Measurements from ENCODE around the gene FMNL3. TPM values are rescaled to one million over a fixed set of nuclear protein-coding genes. Genes with fewer than 3 reads are reported as not detected.

Gene FMNL3
- total and polyA plus RNA-seq, 2 of the 13 experiments (the other 11 are each of a cell fraction or from before 2014, with no cell fraction given), result 0.44 to 1.1 TPM

- FAIRE-seq (no peak), ATAC-seq (no peak), DNase-seq (ENCODE audit: low spot score) (no peak)
- POLR2A ChIA-PET, result no interaction called here
- 73% methylated on average over 2 of the region's 2 CpGs for WGBS (ENCODE audit: low lambda C conversion rate)
- Histone ChIP-seq H3K4me2 (ENCODE audit: low read depth, low read length) (no peak overlapping the region), H3K4me1 (ENCODE audit: insufficient read depth, low read length) (peaks cover 8% of the 10 kb centered on the region), H3K9ac (ENCODE audit: insufficient read depth, low read depth, low read length) (no peak overlapping the region), H3K79me2 (ENCODE audit: insufficient read depth, low read length) (no peaks in the 10 kb centered on the region), H3K27ac (ENCODE audit: extremely low read length, insufficient read depth, low read length) (no peak overlapping the region), H3K36me3 (replicated peaks in 1 of 2; ENCODE audit: control insufficient read depth in 1 of 2, insufficient read depth in 2 of 2, low read length in 2 of 2) (no peaks in the 10 kb centered on the region), H3K27me3 (ENCODE audit: control insufficient read depth in 1 of 2, insufficient read depth in 2 of 2, low read length in 2 of 2) (peaks cover 0 to 4% of the 10 kb centered on the region in 2 experiments; a peak in 2 of 5 replicates), H4K20me1 (ENCODE audit: insufficient read depth, low read length) (no peaks in the 10 kb centered on the region), H3K4me3 (replicated peaks in 1 of 3; ENCODE audit: insufficient read depth in 1 of 3, low read depth in 2 of 3, low read length in 3 of 3) (no peak overlapping the region), H3K9me3 (ENCODE audit: low read length) (no peaks in the 10 kb centered on the region), H2AFZ (ENCODE audit: low read length) (no peak overlapping the region)
- BruUV-seq (replicated peaks), result no TSS peak
- CTCF ChIA-PET (ENCODE audit: low intra/inter-chr PET ratio, low total read pairs), result no interaction called here
- intact Hi-C loops (cut with micrococcal nuclease; ENCODE audit: unreplicated experiment), result no loop called here
- in situ Hi-C loops (cut with HindIII; ENCODE audit: extremely low pct_ligation_motif_present, low pct_unique_long_range_greater_than_20kb), result no loop called here
- TF ChIP-seq ARNT2 (CRISPR knock-in tag; IDR thresholded peaks at IDR 0.05; ENCODE audit: low read depth) (no peak), SP140L (CRISPR knock-in tag; IDR thresholded peaks at IDR 0.05; ENCODE audit: borderline replicate concordance) (no peak), E2F5 (CRISPR knock-in tag; conservative IDR thresholded peaks at IDR 0.05) (no peak), EZH2 (conservative IDR thresholded peaks at IDR 0.05; ENCODE audit: low read depth, low read length) (no peak), ZBTB4 (CRISPR knock-in tag; IDR thresholded peaks at IDR 0.05; ENCODE audit: borderline replicate concordance) (no peak), HIC2 (CRISPR knock-in tag; IDR thresholded peaks at IDR 0.05; ENCODE audit: low read depth) (no peak), ZNF879 (CRISPR knock-in tag; IDR thresholded peaks at IDR 0.05) (no peak), ZSCAN20 (CRISPR knock-in tag; IDR thresholded peaks at IDR 0.05; ENCODE audit: borderline replicate concordance) (no peak), CENPT (CRISPR knock-in tag; IDR thresholded peaks at IDR 0.05; ENCODE audit: low read depth) (no peak), YEATS4 (CRISPR knock-in tag; IDR thresholded peaks at IDR 0.05; ENCODE audit: borderline replicate concordance) (no peak)
Measured at GRCh38 chr12:49655595-49656236, 51.5 kb downstream of the FMNL3 start.
